Measurements from ENCODE around the gene ANKRD29. TPM values are rescaled to one million over a fixed set of nuclear protein-coding genes. Genes with fewer than 3 reads are reported as not detected.
A peak's percentile ranks its signal among the peaks of the same experiment; 100 is the strongest.

ANKRD29 gene
- total and polyA plus RNA-seq, 2 of the 4 experiments (the other 2 are of a cell fraction): 0.18 to 0.31 TPM

DNA sequence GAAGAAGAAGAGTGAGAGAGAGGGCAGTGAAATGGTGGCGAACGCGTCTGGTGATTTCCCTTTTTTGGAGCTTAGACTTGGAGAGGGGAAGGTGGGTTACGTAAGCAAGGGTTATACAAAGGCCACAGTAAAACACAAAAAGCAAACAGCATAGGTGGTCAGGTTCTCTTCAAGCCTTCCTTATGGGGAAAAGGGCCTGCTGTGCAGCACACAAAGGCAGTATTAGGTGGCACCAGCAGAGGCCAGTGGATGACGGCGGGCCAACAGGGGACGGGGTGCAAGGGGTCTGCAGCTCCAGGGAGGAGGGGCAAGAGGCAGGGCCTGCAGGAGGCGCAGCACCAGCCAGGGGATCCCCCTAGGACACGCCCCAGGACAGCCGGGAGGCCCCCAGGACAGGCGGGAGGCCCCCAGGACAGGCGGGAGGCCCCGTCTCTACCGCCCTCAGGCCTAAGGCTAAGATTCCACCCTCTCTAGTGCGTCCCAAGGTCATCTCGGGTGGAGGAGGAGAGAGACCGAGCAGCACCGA, 43.8 kb downstream of the ANKRD29 start:
- no peak overlapping the region for H2BK20ac ChIP-seq (ENCODE audit: low read depth, low read length)
- H3K4me1 ChIP-seq (ENCODE audit: control insufficient read depth, insufficient read depth, low read length): peaks cover 6% of the 10 kb centered on the region
- in situ Hi-C loops (cut with MboI; ENCODE audit: low sequenced_read_pairs) (no loop called here), dilution Hi-C loops (cut with HindIII; ENCODE audit: low sequenced_read_pairs, unreplicated experiment) (no loop called here), intact Hi-C loops (cut with micrococcal nuclease) (no loop called here)
- H2AK5ac ChIP-seq (ENCODE audit: low read depth, low read length): no peak overlapping the region
- ATAC-seq (ENCODE audit: low read depth) (no peak), DNase-seq (no peak)
- CTCF ChIA-PET: interaction anchor here (1.5 kb wide), 1 partner anchor 84 kb away, joined by 5 read pairs; no protein-coding TSS in a partner anchor
- no peaks in the 10 kb centered on the region for H3K36me3 ChIP-seq (ENCODE audit: control insufficient read depth, insufficient read depth, low read length)
- peak overlapping the region; percentile 50; the same call in 1 of the 2 replicates for H3K9ac ChIP-seq (ENCODE audit: low read depth, low read length)
- POLR2A ChIA-PET (ENCODE audit: unreplicated experiment): no interaction called here
- peak overlapping the region; percentile 40 to 75; a peak in 3 of 4 replicates for H4K8ac ChIP-seq (ENCODE audit: low read depth in 2 of 2, low read length in 2 of 2)
- no TSS peak for BruUV-seq (replicated peaks)
- peak overlapping the region; percentile 70; the same call in 1 of the 2 replicates for H3K23ac ChIP-seq (ENCODE audit: low read depth, low read length)
- H3K4me3 ChIP-seq (ENCODE audit: insufficient read depth, low read depth, low read length): peak overlapping the region; percentile 48
- H3K18ac ChIP-seq (ENCODE audit: low read depth, low read length): no peak overlapping the region; the same call in 1 of the 2 replicates
- peak overlapping the region; percentile 83 for H3K4me2 ChIP-seq (ENCODE audit: low read depth, low read length)
- peak overlapping the region; percentile 33 for H2AK9ac ChIP-seq (replicated peaks; ENCODE audit: low read depth, low read length, poor library complexity)
- WGBS, 2 experiments (ENCODE audit: extremely low coverage in 2 of 2, insufficient read length in 1 of 2): 70% methylated on average over 2 of the region's 18 CpGs; no CpG with 5 or more reads in 1 of the 2 experiments
- peak overlapping the region; percentile 89 for H2AFZ ChIP-seq (replicated peaks; ENCODE audit: low read length, poor library complexity)
- no peak overlapping the region; the same call in 1 of the 2 replicates for H4K91ac ChIP-seq (ENCODE audit: insufficient read depth, low read depth, low read length)
- H3K9me1 ChIP-seq (ENCODE audit: insufficient read depth, low read length): no peaks in the 10 kb centered on the region
- H3K9me3 ChIP-seq (ENCODE audit: control insufficient read depth, insufficient read depth, low read length): no peaks in the 10 kb centered on the region
- H3K27ac ChIP-seq (ENCODE audit: insufficient read depth, low read length): no peak overlapping the region
- no peak overlapping the region for H2BK15ac ChIP-seq (ENCODE audit: low read depth, low read length)
- peak overlapping the region; percentile 39 for H2BK120ac ChIP-seq (ENCODE audit: low read depth, low read length)
- no peaks in the 10 kb centered on the region for H4K20me1 ChIP-seq (ENCODE audit: insufficient read depth, low read length)
- 0 out of 2 replicates have a peak overlapping the region, but pooled peaks have one; percentile 38 for H3K14ac ChIP-seq (replicated peaks; ENCODE audit: low read depth, low read length)
- 0 out of 2 replicates have a peak overlapping the region, but pooled peaks have one; percentile 6 for H3K4ac ChIP-seq (ENCODE audit: low read depth, low read length)
- H3K56ac ChIP-seq (ENCODE audit: extremely low read depth, insufficient read depth, low read length): no peak overlapping the region
- no peak overlapping the region for H4K5ac ChIP-seq (ENCODE audit: low read depth, low read length)
- peaks cover 23% of the 10 kb centered on the region for H3K27me3 ChIP-seq (ENCODE audit: control insufficient read depth, insufficient read depth, low read length)
- no peak overlapping the region for H2BK5ac ChIP-seq (ENCODE audit: low read depth, low read length, poor library complexity, severe bottlenecking)
- no peaks in the 10 kb centered on the region for H3K79me1 ChIP-seq (ENCODE audit: low read depth in 1 of 2, low read length in 2 of 2)
- TF ChIP-seq RCOR1 (IDR thresholded peaks at IDR 0.05; ENCODE audit: insufficient replicate concordance, low read length): no peak
- TF ChIP-seq, protein P1, sequence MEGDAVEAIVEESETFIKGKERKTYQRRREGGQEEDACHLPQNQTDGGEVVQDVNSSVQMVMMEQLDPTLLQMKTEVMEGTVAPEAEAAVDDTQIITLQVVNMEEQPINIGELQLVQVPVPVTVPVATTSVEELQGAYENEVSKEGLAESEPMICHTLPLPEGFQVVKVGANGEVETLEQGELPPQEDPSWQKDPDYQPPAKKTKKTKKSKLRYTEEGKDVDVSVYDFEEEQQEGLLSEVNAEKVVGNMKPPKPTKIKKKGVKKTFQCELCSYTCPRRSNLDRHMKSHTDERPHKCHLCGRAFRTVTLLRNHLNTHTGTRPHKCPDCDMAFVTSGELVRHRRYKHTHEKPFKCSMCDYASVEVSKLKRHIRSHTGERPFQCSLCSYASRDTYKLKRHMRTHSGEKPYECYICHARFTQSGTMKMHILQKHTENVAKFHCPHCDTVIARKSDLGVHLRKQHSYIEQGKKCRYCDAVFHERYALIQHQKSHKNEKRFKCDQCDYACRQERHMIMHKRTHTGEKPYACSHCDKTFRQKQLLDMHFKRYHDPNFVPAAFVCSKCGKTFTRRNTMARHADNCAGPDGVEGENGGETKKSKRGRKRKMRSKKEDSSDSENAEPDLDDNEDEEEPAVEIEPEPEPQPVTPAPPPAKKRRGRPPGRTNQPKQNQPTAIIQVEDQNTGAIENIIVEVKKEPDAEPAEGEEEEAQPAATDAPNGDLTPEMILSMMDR (conservative IDR thresholded peaks at IDR 0.05; ENCODE audit: low read depth, low read length): no peak
- TF ChIP-seq MAZ (IDR thresholded peaks at IDR 0.05; ENCODE audit: borderline replicate concordance, low read depth, low read length): no peak
- no peak for TF ChIP-seq MAFK (IDR thresholded peaks at IDR 0.05; ENCODE audit: low read depth, low read length)
- no peak for TF ChIP-seq NFE2L2 (IDR thresholded peaks at IDR 0.05; ENCODE audit: low read depth, low read length)
- no peak for TF ChIP-seq BHLHE40 (IDR thresholded peaks at IDR 0.05; ENCODE audit: low read depth, low read length)

All from IMR-90 (cell line).